Trophoblast cell (in vitro differentiated cells and primary cell): Measurements from ENCODE around the gene PPARGC1A.

Experiments
- DNase-seq, 2 donors: peaks; one replicate each; pipeline ENCODE4 v3.0.0-alpha.2; 2016
- H2AFZ ChIP-seq: 2 replicates; pipeline ENCODE4 v1.6.1; 2013; ENCODE audit warnings: low read length, moderate library complexity, mild to moderate bottlenecking; ENCODE audit not compliant: insufficient read depth, poor library complexity
- H2AK5ac ChIP-seq: 2 replicates; pipeline ENCODE4 v1.6.1; 2013; ENCODE audit warnings: mild to moderate bottlenecking, low read length
- H2BK120ac ChIP-seq: 2 replicates; pipeline ENCODE4 v1.6.1; 2013; ENCODE audit warnings: low read length, mild to moderate bottlenecking, moderate library complexity; ENCODE audit not compliant: insufficient read depth, poor library complexity
- H2BK12ac ChIP-seq: 2 replicates; pipeline ENCODE4 v1.6.1; 2013; ENCODE audit warnings: mild to moderate bottlenecking, low read length, moderate library complexity
- H2BK5ac ChIP-seq: 2 replicates; pipeline ENCODE4 v1.6.1; 2013; ENCODE audit warnings: low read length, low read depth, moderate library complexity, mild to moderate bottlenecking; ENCODE audit not compliant: poor library complexity
- H3K14ac ChIP-seq: 2 replicates; pipeline ENCODE4 v1.6.1; 2013; ENCODE audit warnings: mild to moderate bottlenecking, low read length
- H3K18ac ChIP-seq: 2 replicates; pipeline ENCODE4 v1.6.1; 2013; ENCODE audit warnings: mild to moderate bottlenecking, low read length
- H3K23ac ChIP-seq: 2 replicates; pipeline ENCODE4 v1.6.1; 2013; ENCODE audit warnings: low read length
- H3K27ac ChIP-seq: 2 replicates; pipeline ENCODE4 v1.5.1; 2013; ENCODE audit warnings: low read depth, mild to moderate bottlenecking, inconsistent platforms, low read length, moderate library complexity
- H3K27me3 ChIP-seq: 2 replicates; pipeline ENCODE4 v1.6.1; 2013; ENCODE audit warnings: inconsistent platforms, mild to moderate bottlenecking, low read length, moderate library complexity; ENCODE audit not compliant: insufficient read depth
- H3K36me3 ChIP-seq, 2 experiments: 1 replicate in 1 of 2; 2 replicates in 1 of 2; pipeline ENCODE4 v1.6.1; 2013; ENCODE audit warnings: low read length in 2 of 2, mild to moderate bottlenecking in 2 of 2, moderate library complexity in 1 of 2; ENCODE audit not compliant: insufficient read depth in 2 of 2, control insufficient read depth in 1 of 2
- H3K4ac ChIP-seq: 2 replicates; pipeline ENCODE4 v1.6.1; 2013; ENCODE audit warnings: low read depth, mild to moderate bottlenecking, low read length, moderate library complexity
- H3K4me1 ChIP-seq, 2 experiments: 1 replicate in 1 of 2; 2 replicates in 1 of 2; pipeline ENCODE4 v1.6.1; 2013; ENCODE audit warnings: low read length in 2 of 2, mild to moderate bottlenecking in 2 of 2, moderate library complexity in 1 of 2; ENCODE audit not compliant: insufficient read depth in 2 of 2, control insufficient read depth in 1 of 2
- H3K4me2 ChIP-seq: 2 replicates; pipeline ENCODE4 v1.6.1; 2013; ENCODE audit warnings: inconsistent platforms, mild to moderate bottlenecking, low read length, moderate library complexity
- H3K4me3 ChIP-seq: 2 replicates; pipeline ENCODE4 v1.5.1; 2013; ENCODE audit warnings: mild to moderate bottlenecking, low read depth, low read length, inconsistent platforms
- H3K79me1 ChIP-seq: one replicate; pipeline ENCODE4 v1.6.1; 2013; ENCODE audit warnings: low read length
- H3K79me2 ChIP-seq: 2 replicates; pipeline ENCODE4 v1.6.1; 2013; ENCODE audit warnings: low read length, mild to moderate bottlenecking; ENCODE audit not compliant: control insufficient read depth, insufficient read depth, poor library complexity
- H3K9ac ChIP-seq: 2 replicates; pipeline ENCODE4 v1.6.1; 2013; ENCODE audit warnings: mild to moderate bottlenecking, low read length
- H3K9me3 ChIP-seq: 2 replicates; pipeline ENCODE4 v1.6.1; 2013; ENCODE audit warnings: low read depth, mild to moderate bottlenecking, control low read depth, inconsistent platforms, low read length; ENCODE audit not compliant: insufficient read depth
- H4K12ac ChIP-seq: 2 replicates; pipeline ENCODE4 v1.6.1; 2013; ENCODE audit warnings: low read depth, mild to moderate bottlenecking, low read length, moderate library complexity
- H4K8ac ChIP-seq: 2 replicates; pipeline ENCODE4 v1.6.1; 2013; ENCODE audit warnings: low read depth, mild to moderate bottlenecking, low read length, moderate library complexity
- H4K91ac ChIP-seq: one replicate; pipeline ENCODE4 v1.6.1; 2013; ENCODE audit warnings: low read depth, mild to moderate bottlenecking, low read length, moderate library complexity
- WGBS: extraction: QIAGEN DNeasy Blood & Tissue Kit; methylation state at CpG from one replicate; pipeline ENCODE4 v1.1.7; 2013; ENCODE audit warnings: missing lambda C conversion rate; ENCODE audit not compliant: insufficient read length, insufficient coverage; ENCODE audit errors: extremely low coverage; 5-methylcytosine and 5-hydroxymethylcytosine counted together

Gene PPARGC1A

GRCh38 chr4:23889391-23889790, 456 bp downstream of the PPARGC1A start:
- Histone ChIP-seq H3K4me2 (peak overlapping the region; percentile 69), H2BK120ac (no peak overlapping the region), H2AFZ (no peak overlapping the region), H4K8ac (no peak overlapping the region), H3K36me3 (no peaks in the 10 kb centered on the region), H3K9me3 (no peaks in the 10 kb centered on the region), H4K12ac (no peak overlapping the region), H3K4ac (no peak overlapping the region), H3K23ac (no peak overlapping the region), H3K9ac (no peak overlapping the region), H2BK12ac (no peak overlapping the region), H3K79me2 (no peaks in the 10 kb centered on the region), H3K27ac (no peak overlapping the region), H3K14ac (no peak overlapping the region), H3K27me3 (no peaks in the 10 kb centered on the region), H3K4me3 (no peak overlapping the region), H3K18ac (no peak overlapping the region), H2AK5ac (no peak overlapping the region), H4K91ac (no peak overlapping the region), H2BK5ac (no peak overlapping the region), H3K4me1 (peaks cover 7 to 17% of the 10 kb centered on the region in 2 experiments), H3K79me1 (peaks cover 8% of the 10 kb centered on the region)
- no peak for DNase-seq
- WGBS = no CpG with 5 or more reads among the region's 3 CpGs

GRCh38 chr4:23888421-23889319, 1.2 kb downstream of the PPARGC1A start:
- peak overlapping the region; percentile 49 for H3K9ac ChIP-seq
- peak in 1 of 2 donors; percentile 13 for DNase-seq
- H3K27me3 ChIP-seq = no peaks in the 10 kb centered on the region
- H2AFZ ChIP-seq = peak overlapping the region; percentile 30
- peak overlapping the region; percentile 37 for H3K4me3 ChIP-seq
- H4K91ac ChIP-seq = no peak overlapping the region
- H3K79me2 ChIP-seq = no peaks in the 10 kb centered on the region
- no peak overlapping the region for H3K4ac ChIP-seq
- H3K4me1 ChIP-seq = peaks cover 7 to 17% of the 10 kb centered on the region in 2 experiments
- peak overlapping the region; percentile 32 for H2BK5ac ChIP-seq
- no peak overlapping the region for H3K23ac ChIP-seq
- H3K36me3 ChIP-seq = no peaks in the 10 kb centered on the region
- H3K79me1 ChIP-seq = peaks cover 8% of the 10 kb centered on the region
- peak overlapping the region; percentile 24 for H2BK12ac ChIP-seq
- no CpG with 5 or more reads among the region's 25 CpGs for WGBS
- H4K8ac ChIP-seq = peak overlapping the region; percentile 13
- H3K18ac ChIP-seq = no peak overlapping the region
- peak overlapping the region; percentile 69 for H3K4me2 ChIP-seq
- peak overlapping the region; percentile 48 for H3K27ac ChIP-seq
- no peak overlapping the region for H3K14ac ChIP-seq
- H3K9me3 ChIP-seq = no peaks in the 10 kb centered on the region
- H2AK5ac ChIP-seq = no peak overlapping the region
- no peak overlapping the region for H2BK120ac ChIP-seq
- no peak overlapping the region for H4K12ac ChIP-seq

- Histone ChIP-seq H2BK12ac (no peak overlapping the region), H3K9ac (no peak overlapping the region), H3K4me2 (peak overlapping the region; percentile 69), H3K4me3 (no peak overlapping the region), H3K4me1 (peaks cover 7 to 17% of the 10 kb centered on the region in 2 experiments), H3K79me2 (no peaks in the 10 kb centered on the region), H3K23ac (no peak overlapping the region), H3K27ac (no peak overlapping the region), H4K91ac (no peak overlapping the region), H3K4ac (no peak overlapping the region), H2AK5ac (no peak overlapping the region), H3K79me1 (peaks cover 8% of the 10 kb centered on the region), H2AFZ (no peak overlapping the region), H3K27me3 (no peaks in the 10 kb centered on the region), H2BK5ac (no peak overlapping the region), H4K12ac (no peak overlapping the region), H3K14ac (no peak overlapping the region), H3K36me3 (no peaks in the 10 kb centered on the region), H3K9me3 (no peaks in the 10 kb centered on the region), H2BK120ac (no peak overlapping the region), H4K8ac (no peak overlapping the region), H3K18ac (no peak overlapping the region)
- DNase-seq = no peak
- no CpG with 5 or more reads among the region's 7 CpGs for WGBS
Observed at GRCh38 chr4:23887989-23888388, 1.9 kb downstream of the PPARGC1A start.

GRCh38 chr4:23887173-23887572, 2.7 kb downstream of the PPARGC1A start:
- Histone ChIP-seq H3K4me3 (no peak overlapping the region), H3K27me3 (no peaks in the 10 kb centered on the region), H3K79me2 (no peaks in the 10 kb centered on the region), H3K9me3 (no peaks in the 10 kb centered on the region), H3K14ac (no peak overlapping the region), H3K18ac (no peak overlapping the region), H3K79me1 (peaks cover 8% of the 10 kb centered on the region), H2BK5ac (no peak overlapping the region), H3K36me3 (no peaks in the 10 kb centered on the region), H2BK12ac (no peak overlapping the region), H3K9ac (no peak overlapping the region), H3K27ac (no peak overlapping the region), H4K8ac (no peak overlapping the region), H2AK5ac (no peak overlapping the region), H2BK120ac (no peak overlapping the region), H3K23ac (no peak overlapping the region), H4K91ac (no peak overlapping the region), H2AFZ (no peak overlapping the region), H3K4me2 (no peak overlapping the region), H3K4me1 (peaks cover 7 to 17% of the 10 kb centered on the region in 2 experiments), H3K4ac (no peak overlapping the region), H4K12ac (no peak overlapping the region)
- no CpG with 5 or more reads among the region's 3 CpGs for WGBS
- no peak for DNase-seq
